ENCODE measurements around the gene SLC9A9.

DNA sequence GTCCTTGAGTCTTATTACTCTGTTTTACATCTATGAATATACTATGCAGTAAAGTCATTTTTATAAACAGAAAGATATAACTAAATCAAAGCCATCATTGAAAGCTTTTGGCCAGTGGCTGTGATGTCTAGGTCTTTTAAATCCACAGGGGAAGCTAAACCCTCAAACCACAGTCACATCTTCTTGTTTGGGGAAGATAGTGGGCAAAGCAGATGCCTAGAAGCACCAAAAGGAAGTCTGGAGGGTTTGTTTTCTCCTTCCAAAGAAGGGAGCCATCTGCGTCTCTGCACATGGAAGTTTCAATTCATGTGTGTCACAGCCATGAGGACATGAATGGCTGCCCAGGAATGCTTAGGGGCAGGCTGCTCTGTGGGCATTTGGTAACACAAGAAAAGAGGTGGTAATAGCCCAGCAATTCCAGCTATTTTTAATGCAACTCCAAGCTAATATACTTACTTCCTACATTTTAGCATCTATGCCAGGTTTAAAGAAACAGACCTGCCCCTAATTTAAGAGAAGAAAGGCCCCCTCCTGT is 322.2 kb downstream of the SLC9A9 start:
- TF ChIP-seq CTCF (IDR thresholded peaks at IDR 0.05) (no peak), EZH2phosphoT487 (IDR thresholded peaks at IDR 0.05) (no peak), EZH2 (IDR thresholded peaks at IDR 0.05) (no peak)

Measured in neural progenitor cell (in vitro differentiated cells).